Measurements from ENCODE around the gene ULK1.

ULK1 gene

DNA sequence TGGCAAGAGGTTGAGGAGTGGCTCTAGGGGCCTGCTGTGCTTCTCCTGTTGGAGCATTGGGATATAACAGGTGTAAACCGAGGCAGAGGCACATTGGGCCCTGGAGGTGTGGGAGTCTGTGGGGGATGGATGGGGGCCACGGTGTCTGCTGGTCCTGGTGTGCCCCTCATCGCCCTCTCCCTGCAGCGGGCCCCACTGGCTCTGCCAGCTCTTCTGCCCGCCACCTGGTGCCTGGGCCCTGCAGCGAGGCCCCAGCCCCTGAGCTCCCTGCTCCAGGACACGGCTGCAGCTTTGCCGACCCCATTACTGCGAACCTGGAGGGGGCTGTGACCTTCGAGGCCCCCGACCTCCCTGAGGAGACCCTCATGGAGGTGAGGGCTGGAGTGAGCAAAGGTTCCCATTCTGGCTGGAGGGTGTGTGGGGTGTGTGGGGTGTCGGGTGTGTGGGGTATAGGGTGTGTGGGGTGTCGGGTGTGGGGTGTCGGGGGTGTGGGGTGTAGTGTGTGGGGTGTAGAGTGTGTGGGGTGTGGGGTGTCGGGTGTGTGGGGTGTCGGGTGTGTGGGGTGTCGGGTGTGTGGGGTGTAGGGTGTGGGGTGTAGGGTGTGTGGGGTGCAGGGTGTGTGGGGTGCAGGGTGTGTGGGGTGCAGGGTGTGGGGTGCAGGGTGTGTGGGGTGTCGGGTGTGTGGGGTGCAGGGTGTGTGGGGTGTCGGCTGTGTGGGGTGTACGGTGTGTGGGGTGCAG lies 24.1 kb downstream of the ULK1 start:
- no peaks in the 10 kb centered on the region for H3K9me3 ChIP-seq (ENCODE audit: control insufficient read depth, insufficient read depth, low read depth, low read length)
- ChIA-PET POLR2A (interaction anchor here (0.6 kb wide), 1 partner anchor 185 kb away, joined by 3 read pairs; no protein-coding TSS in a partner anchor), CTCF (interaction anchor here (0.9 kb wide), 1 partner anchor 56 kb away, joined by 3 read pairs; no protein-coding TSS in a partner anchor)
- H3K36me3 ChIP-seq (ENCODE audit: control insufficient read depth in 2 of 2, insufficient read depth in 1 of 2, low read length in 2 of 2): peaks cover 0 to 87% of the 10 kb centered on the region in 2 experiments; a peak in 2 of 3 replicates
- H3K4me1 ChIP-seq (ENCODE audit: control insufficient read depth, insufficient read depth, low read length): no peaks in the 10 kb centered on the region
- no peak for TF ChIP-seq ZNF664 (tag by site-specific recombination; IDR thresholded peaks at IDR 0.05)
- no peak for TF ChIP-seq ZNF155 (tag by site-specific recombination; IDR thresholded peaks at IDR 0.05)
- no peak for TF ChIP-seq ZBTB20 (tag by site-specific recombination; IDR thresholded peaks at IDR 0.05)
- no peak for TF ChIP-seq KLF7 (tag by site-specific recombination; IDR thresholded peaks at IDR 0.05; ENCODE audit: borderline replicate concordance)
- TF ChIP-seq ZNF23 (tag by site-specific recombination; IDR thresholded peaks at IDR 0.05; ENCODE audit: borderline replicate concordance): no peak
- TF ChIP-seq ZNF132 (tag by site-specific recombination; IDR thresholded peaks at IDR 0.05; ENCODE audit: borderline replicate concordance): no peak
- no peak for TF ChIP-seq SP2 (tag by site-specific recombination; IDR thresholded peaks at IDR 0.05)
- no peak for TF ChIP-seq ZNF701 (tag by site-specific recombination; IDR thresholded peaks at IDR 0.05)
- no peak for TF ChIP-seq BCL11B (tag by site-specific recombination; IDR thresholded peaks at IDR 0.05; ENCODE audit: low read depth)
- TF ChIP-seq ZNF350 (tag by site-specific recombination; IDR thresholded peaks at IDR 0.05): no peak
- no peak for TF ChIP-seq KLF10 (tag by site-specific recombination; IDR thresholded peaks at IDR 0.05)
- no peak for TF ChIP-seq ZNF404 (tag by site-specific recombination; IDR thresholded peaks at IDR 0.05)
- TF ChIP-seq ZNF555 (tag by site-specific recombination; conservative IDR thresholded peaks at IDR 0.05): no peak
- no peak for TF ChIP-seq ZNF394 (tag by site-specific recombination; IDR thresholded peaks at IDR 0.05; ENCODE audit: borderline replicate concordance)
- no peak for TF ChIP-seq ZNF830 (tag by site-specific recombination; IDR thresholded peaks at IDR 0.05; ENCODE audit: low read depth)
- no peak for TF ChIP-seq ZFP37 (tag by site-specific recombination; IDR thresholded peaks at IDR 0.05)
- TF ChIP-seq, protein P1, sequence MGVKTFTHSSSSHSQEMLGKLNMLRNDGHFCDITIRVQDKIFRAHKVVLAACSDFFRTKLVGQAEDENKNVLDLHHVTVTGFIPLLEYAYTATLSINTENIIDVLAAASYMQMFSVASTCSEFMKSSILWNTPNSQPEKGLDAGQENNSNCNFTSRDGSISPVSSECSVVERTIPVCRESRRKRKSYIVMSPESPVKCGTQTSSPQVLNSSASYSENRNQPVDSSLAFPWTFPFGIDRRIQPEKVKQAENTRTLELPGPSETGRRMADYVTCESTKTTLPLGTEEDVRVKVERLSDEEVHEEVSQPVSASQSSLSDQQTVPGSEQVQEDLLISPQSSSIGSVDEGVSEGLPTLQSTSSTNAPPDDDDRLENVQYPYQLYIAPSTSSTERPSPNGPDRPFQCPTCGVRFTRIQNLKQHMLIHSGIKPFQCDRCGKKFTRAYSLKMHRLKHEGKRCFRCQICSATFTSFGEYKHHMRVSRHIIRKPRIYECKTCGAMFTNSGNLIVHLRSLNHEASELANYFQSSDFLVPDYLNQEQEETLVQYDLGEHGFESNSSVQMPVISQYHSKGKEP (tag by site-specific recombination; IDR thresholded peaks at IDR 0.05): no peak
- no peak overlapping the region for H3K4me3 ChIP-seq (ENCODE audit: low read depth, low read length)
- H3K27ac ChIP-seq (ENCODE audit: extremely low read depth, low read depth, low read length): no peak overlapping the region

DNA sequence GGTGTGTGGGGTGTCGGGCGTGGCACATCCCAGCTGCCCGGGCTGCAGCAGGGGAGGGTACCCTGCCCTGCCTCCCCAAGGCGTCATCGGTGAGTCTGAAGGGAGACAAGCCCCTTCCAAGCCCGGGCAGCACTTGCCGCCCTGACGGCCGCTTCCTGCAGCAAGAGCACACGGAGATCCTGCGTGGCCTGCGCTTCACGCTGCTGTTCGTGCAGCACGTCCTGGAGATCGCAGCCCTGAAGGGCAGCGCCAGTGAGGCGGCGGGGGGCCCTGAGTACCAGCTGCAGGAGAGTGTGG lies 24.6 kb downstream of the ULK1 start:
- CTCF ChIA-PET: no interaction called here
- Histone ChIP-seq H3K9me3 (ENCODE audit: control insufficient read depth, insufficient read depth, low read depth, low read length) (no peaks in the 10 kb centered on the region), H3K36me3 (ENCODE audit: control insufficient read depth in 2 of 2, insufficient read depth in 1 of 2, low read length in 2 of 2) (peaks cover 0 to 82% of the 10 kb centered on the region in 2 experiments; a peak in 2 of 3 replicates), H3K27ac (ENCODE audit: extremely low read depth, low read depth, low read length) (no peak overlapping the region), H3K4me1 (ENCODE audit: control insufficient read depth, insufficient read depth, low read length) (no peaks in the 10 kb centered on the region), H3K4me3 (ENCODE audit: low read depth, low read length) (no peak overlapping the region)
- TF ChIP-seq KLF8 (tag by site-specific recombination; IDR thresholded peaks at IDR 0.05) (peak; percentile 81), ZNF404 (tag by site-specific recombination; IDR thresholded peaks at IDR 0.05) (no peak)
- TF ChIP-seq, protein P2, sequence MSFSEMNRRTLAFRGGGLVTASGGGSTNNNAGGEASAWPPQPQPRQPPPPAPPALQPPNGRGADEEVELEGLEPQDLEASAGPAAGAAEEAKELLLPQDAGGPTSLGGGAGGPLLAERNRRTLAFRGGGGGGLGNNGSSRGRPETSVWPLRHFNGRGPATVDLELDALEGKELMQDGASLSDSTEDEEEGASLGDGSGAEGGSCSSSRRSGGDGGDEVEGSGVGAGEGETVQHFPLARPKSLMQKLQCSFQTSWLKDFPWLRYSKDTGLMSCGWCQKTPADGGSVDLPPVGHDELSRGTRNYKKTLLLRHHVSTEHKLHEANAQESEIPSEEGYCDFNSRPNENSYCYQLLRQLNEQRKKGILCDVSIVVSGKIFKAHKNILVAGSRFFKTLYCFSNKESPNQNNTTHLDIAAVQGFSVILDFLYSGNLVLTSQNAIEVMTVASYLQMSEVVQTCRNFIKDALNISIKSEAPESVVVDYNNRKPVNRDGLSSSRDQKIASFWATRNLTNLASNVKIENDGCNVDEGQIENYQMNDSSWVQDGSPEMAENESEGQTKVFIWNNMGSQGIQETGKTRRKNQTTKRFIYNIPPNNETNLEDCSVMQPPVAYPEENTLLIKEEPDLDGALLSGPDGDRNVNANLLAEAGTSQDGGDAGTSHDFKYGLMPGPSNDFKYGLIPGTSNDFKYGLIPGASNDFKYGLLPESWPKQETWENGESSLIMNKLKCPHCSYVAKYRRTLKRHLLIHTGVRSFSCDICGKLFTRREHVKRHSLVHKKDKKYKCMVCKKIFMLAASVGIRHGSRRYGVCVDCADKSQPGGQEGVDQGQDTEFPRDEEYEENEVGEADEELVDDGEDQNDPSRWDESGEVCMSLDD (tag by site-specific recombination; IDR thresholded peaks at IDR 0.05): peak; percentile 60; the same call in 1 of the 2 replicates
- POLR2A ChIA-PET: interaction anchor here (0.6 kb wide), 1 partner anchor 185 kb away, joined by 3 read pairs; no protein-coding TSS in a partner anchor
